Renal cortex interstitium (tissue), 11 donors: ENCODE data around the gene ZNF181. TPM values are rescaled to one million over a fixed set of nuclear protein-coding genes. Genes with fewer than 3 reads are reported as not detected.

Experiments used
- DNase-seq, 11 donors: peaks; one replicate each; pipeline ENCODE4 v3.0.0-alpha.2; 2013; ENCODE audit warnings: low read depth in 9 of 11, low spot score in 4 of 11; ENCODE audit errors: extremely low read depth in 1 of 11
- polyA plus RNA-seq, 3 donors: library from polyadenylated mRNA; unstranded; fragments of 120-200 nt; gene quantifications; one replicate each; pipeline ENCODE4 v1.2.1, GENCODE V29; 2013; ENCODE audit not compliant: insufficient read length in 3 of 3

The ZNF181 gene
- polyA plus RNA-seq, 3 donors: 22.6 to 26.0 (median 25.8) TPM

GRCh38 chr19:34794066-34794960, 60.3 kb downstream of the ZNF181 start:
- no peak for DNase-seq

Other genes with a start within 250 kb of the ZNF181 start
- 1 to 10 TPM; 1.1 to 1.5 (median 1.4) TPM for gene SCGB2B2, start 57.1 kb upstream of the ZNF181 start, polyA plus RNA-seq
- 10 to 100 TPM; 70.4 to 89.1 (median 88.1) TPM for gene ZNF302, start 56.6 kb upstream of the ZNF181 start, polyA plus RNA-seq
- gene ZNF599, start 39.0 kb downstream of the ZNF181 start, polyA plus RNA-seq: 10 to 100 TPM; 13.1 to 17.4 (median 13.1) TPM
- gene ZNF30, start 192.7 kb downstream of the ZNF181 start, polyA plus RNA-seq: 1 to 10 TPM; 6.4 to 7.0 (median 6.7) TPM
- 1 to 10 TPM; 5.3 to 7.2 (median 5.6) TPM for gene ZNF792, start 230.0 kb downstream of the ZNF181 start, polyA plus RNA-seq